ENCODE results near the gene NLGN4X. TPM values are rescaled to one million over a fixed set of nuclear protein-coding genes. Genes with fewer than 3 reads are reported as not detected.

The NLGN4X gene
- polyA plus RNA-seq, 1 of the 3 experiments (the other 2 are of a cell fraction), result 0.05 TPM

- POLR2A ChIA-PET, result no interaction called here
- H3K27ac ChIP-seq (ENCODE audit: low read depth in 2 of 2, low read length in 1 of 2), result no peak overlapping the region
- H3K9me3 ChIP-seq, result no peaks in the 10 kb centered on the region
- 12% methylated on average over 6 of the region's 6 CpGs for WGBS (ENCODE audit: low lambda C conversion rate)
- no peak overlapping the region for H3K4me3 ChIP-seq (ENCODE audit: low read depth in 2 of 2, low read length in 1 of 2)
- peaks cover 0 to 6% of the 10 kb centered on the region in 2 experiments; a peak in 1 of 4 replicates for H3K4me1 ChIP-seq (ENCODE audit: control insufficient read depth in 1 of 2, insufficient read depth in 2 of 2, low read depth in 1 of 2, low read length in 1 of 2)
- DNase-seq, result no peak
- H3K27me3 ChIP-seq (ENCODE audit: insufficient read depth), result no peaks in the 10 kb centered on the region
- CTCF ChIA-PET, result no interaction called here
- H3K36me3 ChIP-seq (replicated peaks in 1 of 2; ENCODE audit: control insufficient read depth in 1 of 2, insufficient read depth in 2 of 2, low read length in 1 of 2), result no peaks in the 10 kb centered on the region
- H2AFZ ChIP-seq (ENCODE audit: low read depth), result no peak overlapping the region
- H3F3A ChIP-seq (replicated peaks; ENCODE audit: insufficient read depth), result no peaks in the 10 kb centered on the region
- no peak overlapping the region for H3K4me2 ChIP-seq
- H3K79me2 ChIP-seq (ENCODE audit: insufficient read depth), result no peaks in the 10 kb centered on the region
- no peaks in the 10 kb centered on the region for H4K20me1 ChIP-seq (ENCODE audit: insufficient read depth)
- H3K9me2 ChIP-seq, result no peaks in the 10 kb centered on the region
- H3K9ac ChIP-seq, result no peak overlapping the region
- no peak for TF ChIP-seq FOXM1 (IDR thresholded peaks at IDR 0.05; ENCODE audit: low read depth)
- no peak for TF ChIP-seq EZH2phosphoT487 (IDR thresholded peaks at IDR 0.05; ENCODE audit: borderline replicate concordance, low read depth)
- TF ChIP-seq CHD2 (IDR thresholded peaks at IDR 0.05; ENCODE audit: low read length, partially characterized antibody), result no peak
- no peak for TF ChIP-seq MEF2A (IDR thresholded peaks at IDR 0.05; ENCODE audit: borderline replicate concordance, low read depth)
- TF ChIP-seq SMC3 (IDR thresholded peaks at IDR 0.05; ENCODE audit: low read depth, low read length), result no peak
- TF ChIP-seq CTCF (IDR thresholded peaks at IDR 0.05), result no peak
- no peak for TF ChIP-seq RFX5 (IDR thresholded peaks at IDR 0.05; ENCODE audit: low read length)
- no peak for TF ChIP-seq FOXJ3 (CRISPR knock-in tag; IDR thresholded peaks at IDR 0.05)
- no peak for TF ChIP-seq JUND (IDR thresholded peaks at IDR 0.05)
- TF ChIP-seq NRF1 (IDR thresholded peaks at IDR 0.05; ENCODE audit: low read depth, low read length), result no peak
- no peak for TF ChIP-seq TAF1 (IDR thresholded peaks at IDR 0.05; ENCODE audit: borderline replicate concordance, low read depth, low read length)
- no peak for TF ChIP-seq SIN3A (IDR thresholded peaks at IDR 0.05; ENCODE audit: borderline replicate concordance, low read depth, low read length)
- TF ChIP-seq, protein P1, sequence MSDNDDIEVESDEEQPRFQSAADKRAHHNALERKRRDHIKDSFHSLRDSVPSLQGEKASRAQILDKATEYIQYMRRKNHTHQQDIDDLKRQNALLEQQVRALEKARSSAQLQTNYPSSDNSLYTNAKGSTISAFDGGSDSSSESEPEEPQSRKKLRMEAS (IDR thresholded peaks at IDR 0.05; ENCODE audit: low read depth), result no peak
- no peak for TF ChIP-seq GABPA (IDR thresholded peaks at IDR 0.05; ENCODE audit: low read depth)
- no peak for TF ChIP-seq RXRA (IDR thresholded peaks at IDR 0.05; ENCODE audit: borderline replicate concordance, low read depth)
- no peak for TF ChIP-seq FOSL2 (IDR thresholded peaks at IDR 0.05; ENCODE audit: borderline replicate concordance, low read depth)
- TF ChIP-seq, protein P2, sequence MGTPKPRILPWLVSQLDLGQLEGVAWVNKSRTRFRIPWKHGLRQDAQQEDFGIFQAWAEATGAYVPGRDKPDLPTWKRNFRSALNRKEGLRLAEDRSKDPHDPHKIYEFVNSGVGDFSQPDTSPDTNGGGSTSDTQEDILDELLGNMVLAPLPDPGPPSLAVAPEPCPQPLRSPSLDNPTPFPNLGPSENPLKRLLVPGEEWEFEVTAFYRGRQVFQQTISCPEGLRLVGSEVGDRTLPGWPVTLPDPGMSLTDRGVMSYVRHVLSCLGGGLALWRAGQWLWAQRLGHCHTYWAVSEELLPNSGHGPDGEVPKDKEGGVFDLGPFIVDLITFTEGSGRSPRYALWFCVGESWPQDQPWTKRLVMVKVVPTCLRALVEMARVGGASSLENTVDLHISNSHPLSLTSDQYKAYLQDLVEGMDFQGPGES (IDR thresholded peaks at IDR 0.05; ENCODE audit: low read depth, low read length), result no peak
- no peak for TF ChIP-seq POLR2AphosphoS5 (IDR thresholded peaks at IDR 0.05; ENCODE audit: low read depth, low read length)
Observed at GRCh38 chrX:5936438-5936837, 292.2 kb downstream of the NLGN4X start.

All from SK-N-SH (cell line).